PC-9 (cell line): ENCODE data around the gene RHOXF1. TPM values are rescaled to one million over a fixed set of nuclear protein-coding genes. Genes with fewer than 3 reads are reported as not detected.
"Not testable (repeated sequence)": the region's sequence is repeated elsewhere in the genome, so short reads cannot be mapped to it uniquely, and the experiment has no call there.

Experiments used
- BruUV-seq: library from RNA; stranded (reverse); fragments of 400-500 nt; replicated peaks from 2 replicates; lab custom pipeline; 2021; lab: Mats Ljungman, UMichigan
- CTCF ChIA-PET: fragments of 300-600 bp; sonication (Branson Sonifier 250); formaldehyde crosslinking; loops from one replicate; lab custom pipeline; 2022; ENCODE audit warnings: antibody characterized with exemption; lab: Charles Lee
- POLR2A ChIA-PET: fragments of 300-600 bp; sonication (Branson Sonifier 250); formaldehyde crosslinking; loops from one replicate; lab custom pipeline; 2022; ENCODE audit warnings: antibody characterized with exemption; ENCODE audit not compliant: unreplicated experiment; lab: Charles Lee
- DNase-seq, 2 experiments: peaks; one replicate each; pipeline versions ENCODE4 v3.0.0 to v3.0.0-alpha.2; 2015 to 2022; ENCODE audit warnings: mixed read lengths in 1 of 2
- H2AFZ ChIP-seq: fragments of 200-600 bp; sonication (generic); 2 replicates; pipeline ENCODE4 v1.8.1; 2017; ENCODE audit warnings: antibody characterized with exemption
- H3F3A ChIP-seq: fragments of 200-600 bp; sonication (generic); 2 replicates; pipeline ENCODE4 v1.8.1; 2017; ENCODE audit warnings: antibody characterized with exemption, mild to moderate bottlenecking, low read depth; ENCODE audit not compliant: insufficient read depth
- H3K27ac ChIP-seq: fragments of 200-600 bp; sonication (generic); 2 replicates; pipeline ENCODE4 v1.6.1; 2016; ENCODE audit warnings: mixed run types
- H3K27me3 ChIP-seq: fragments of 200-600 bp; sonication (generic); 2 replicates; pipeline ENCODE4 v1.6.1; 2016; ENCODE audit warnings: low read depth, mixed run types; ENCODE audit not compliant: insufficient read depth
- H3K36me3 ChIP-seq: fragments of 200-600 bp; sonication (generic); 2 replicates; pipeline ENCODE4 v1.6.1; 2016; ENCODE audit warnings: low read depth, mixed run types
- H3K4me1 ChIP-seq: fragments of 200-600 bp; sonication (generic); replicated peaks from 2 replicates; pipeline ENCODE4 v1.6.1; 2016; ENCODE audit warnings: mixed run types; ENCODE audit not compliant: insufficient read depth
- H3K4me2 ChIP-seq: fragments of 200-600 bp; sonication (generic); 2 replicates; pipeline ENCODE4 v1.6.1; 2017; ENCODE audit warnings: mixed run types
- H3K4me3 ChIP-seq: fragments of 200-600 bp; sonication (generic); 2 replicates; pipeline ENCODE4 v1.6.1; 2016; ENCODE audit warnings: mixed run types
- H3K79me2 ChIP-seq: fragments of 200-600 bp; sonication (generic); 2 replicates; pipeline ENCODE4 v1.6.1; 2017; ENCODE audit warnings: low read depth, mixed run types
- H3K9me2 ChIP-seq: fragments of 200-600 bp; sonication (generic); 2 replicates; pipeline ENCODE4 v1.8.1; 2017; ENCODE audit warnings: mild to moderate bottlenecking; ENCODE audit not compliant: insufficient read depth
- H3K9me3 ChIP-seq: fragments of 200-600 bp; sonication (generic); 2 replicates; pipeline ENCODE4 v1.8.1; 2016; ENCODE audit warnings: low read depth; ENCODE audit not compliant: insufficient read depth
- H4K20me1 ChIP-seq: fragments of 200-600 bp; sonication (generic); 2 replicates; pipeline ENCODE4 v1.8.1; 2017; ENCODE audit not compliant: insufficient read depth
- EZH2 ChIP-seq: fragments of 200-600 bp; sonication (generic); IDR thresholded peaks from 2 replicates; pipeline ENCODE4 v1.8.0; 2017; ENCODE audit warnings: antibody characterized with exemption, low read depth
- intact Hi-C: fragments of 100-400 bp; cut with micrococcal nuclease; formaldehyde crosslinking; loops from one replicate; pipeline ENCODE4 v1.10.0; 2022; ENCODE audit not compliant: unreplicated experiment
- total RNA-seq: library from RNA; stranded (reverse); gene quantifications from 2 replicates; pipeline ENCODE4 v1.2.3, GENCODE V29; 2021
- TF ChIP-seq, protein P1 (sequence below): fragments of 200-600 bp; sonication (generic); conservative IDR thresholded peaks from 2 replicates; pipeline ENCODE4 v1.6.1; 2017; ENCODE audit warnings: mixed run types, antibody characterized with exemption, mild to moderate bottlenecking, moderate library complexity

The RHOXF1 gene
- total RNA-seq, 1 experiment from 2014 or later: 0.81 TPM

DNA sequence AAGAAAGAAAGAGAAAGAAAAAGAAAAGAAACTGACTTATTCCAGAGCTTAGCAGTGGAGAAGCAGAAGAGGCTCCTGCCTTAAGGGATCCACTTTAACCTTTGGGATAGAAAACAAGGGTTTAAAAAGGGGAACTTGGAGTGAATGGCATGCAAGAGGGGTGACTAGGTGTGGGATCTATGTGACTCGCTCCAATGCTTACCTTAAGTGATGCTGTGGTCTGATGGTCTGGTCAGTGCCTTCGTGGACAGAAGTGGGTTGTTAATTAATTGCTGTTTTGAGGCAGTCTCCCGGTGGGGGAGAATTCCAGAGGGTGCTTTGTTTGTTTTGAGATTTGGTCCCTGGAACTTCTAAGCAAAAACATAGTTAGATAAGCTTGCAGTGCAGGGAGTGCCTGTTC is 21.1 kb upstream of the RHOXF1 start:
- Histone ChIP-seq H3K4me1 (no peaks in the 10 kb centered on the region), H3K27ac (no peak overlapping the region), H2AFZ (no peak overlapping the region), H4K20me1 (no peaks in the 10 kb centered on the region), H3K4me2 (no peak overlapping the region), H3F3A (no peaks in the 10 kb centered on the region; the same call in 1 of the 2 replicates), H3K9me2 (no peaks in the 10 kb centered on the region), H3K36me3 (no peaks in the 10 kb centered on the region), H3K79me2 (no peaks in the 10 kb centered on the region), H3K9me3 (no peaks in the 10 kb centered on the region), H3K27me3 (no peaks in the 10 kb centered on the region), H3K4me3 (no peak overlapping the region)
- ChIA-PET CTCF (no interaction called here), POLR2A (interaction anchor here (0.7 kb wide), 1 partner anchor 280 kb away, joined by 5 read pairs; no protein-coding TSS in a partner anchor)
- TF ChIP-seq, protein P1, sequence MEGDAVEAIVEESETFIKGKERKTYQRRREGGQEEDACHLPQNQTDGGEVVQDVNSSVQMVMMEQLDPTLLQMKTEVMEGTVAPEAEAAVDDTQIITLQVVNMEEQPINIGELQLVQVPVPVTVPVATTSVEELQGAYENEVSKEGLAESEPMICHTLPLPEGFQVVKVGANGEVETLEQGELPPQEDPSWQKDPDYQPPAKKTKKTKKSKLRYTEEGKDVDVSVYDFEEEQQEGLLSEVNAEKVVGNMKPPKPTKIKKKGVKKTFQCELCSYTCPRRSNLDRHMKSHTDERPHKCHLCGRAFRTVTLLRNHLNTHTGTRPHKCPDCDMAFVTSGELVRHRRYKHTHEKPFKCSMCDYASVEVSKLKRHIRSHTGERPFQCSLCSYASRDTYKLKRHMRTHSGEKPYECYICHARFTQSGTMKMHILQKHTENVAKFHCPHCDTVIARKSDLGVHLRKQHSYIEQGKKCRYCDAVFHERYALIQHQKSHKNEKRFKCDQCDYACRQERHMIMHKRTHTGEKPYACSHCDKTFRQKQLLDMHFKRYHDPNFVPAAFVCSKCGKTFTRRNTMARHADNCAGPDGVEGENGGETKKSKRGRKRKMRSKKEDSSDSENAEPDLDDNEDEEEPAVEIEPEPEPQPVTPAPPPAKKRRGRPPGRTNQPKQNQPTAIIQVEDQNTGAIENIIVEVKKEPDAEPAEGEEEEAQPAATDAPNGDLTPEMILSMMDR: no peak
- no peak for TF ChIP-seq EZH2
- DNase-seq: no peak
- BruUV-seq: no TSS peak
- intact Hi-C loops: no loop called here

DNA sequence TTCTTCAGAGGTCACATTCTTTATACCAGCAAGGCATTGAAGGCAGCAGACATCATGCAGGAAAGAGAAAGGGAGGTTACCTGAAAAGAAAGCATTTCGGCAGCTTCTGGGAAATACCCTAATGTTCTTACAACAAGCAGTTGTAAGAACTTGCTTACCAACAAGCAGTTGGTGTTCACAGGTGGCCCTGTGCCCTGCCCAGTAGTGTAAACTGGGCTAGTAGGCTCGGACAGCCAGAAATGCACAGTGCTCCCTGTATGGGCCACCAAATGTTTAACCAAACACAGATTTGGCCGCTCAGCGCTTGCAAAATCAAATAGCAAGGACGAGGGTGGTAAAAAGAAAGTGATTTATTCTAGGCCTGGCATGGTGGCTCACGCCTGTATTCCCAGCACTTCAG is 20.4 kb upstream of the RHOXF1 start:
- ChIA-PET POLR2A (interaction anchor here (0.7 kb wide), 1 partner anchor 279 kb away, joined by 5 read pairs; no protein-coding TSS in a partner anchor), CTCF (no interaction called here)
- no peak overlapping the region for H2AFZ ChIP-seq
- H3F3A ChIP-seq: no peaks in the 10 kb centered on the region; the same call in 1 of the 2 replicates
- intact Hi-C loops: no loop called here
- H3K79me2 ChIP-seq: no peaks in the 10 kb centered on the region
- no peaks in the 10 kb centered on the region for H3K9me3 ChIP-seq
- no peaks in the 10 kb centered on the region for H4K20me1 ChIP-seq
- no peak overlapping the region for H3K4me3 ChIP-seq
- no peaks in the 10 kb centered on the region for H3K9me2 ChIP-seq
- H3K27ac ChIP-seq: no peak overlapping the region
- no peak overlapping the region for H3K4me2 ChIP-seq
- BruUV-seq: no TSS peak
- no peak for TF ChIP-seq EZH2
- TF ChIP-seq, protein P1: no peak
- H3K4me1 ChIP-seq: no peaks in the 10 kb centered on the region
- H3K36me3 ChIP-seq: no peaks in the 10 kb centered on the region
- DNase-seq: no peak
- no peaks in the 10 kb centered on the region for H3K27me3 ChIP-seq

DNA sequence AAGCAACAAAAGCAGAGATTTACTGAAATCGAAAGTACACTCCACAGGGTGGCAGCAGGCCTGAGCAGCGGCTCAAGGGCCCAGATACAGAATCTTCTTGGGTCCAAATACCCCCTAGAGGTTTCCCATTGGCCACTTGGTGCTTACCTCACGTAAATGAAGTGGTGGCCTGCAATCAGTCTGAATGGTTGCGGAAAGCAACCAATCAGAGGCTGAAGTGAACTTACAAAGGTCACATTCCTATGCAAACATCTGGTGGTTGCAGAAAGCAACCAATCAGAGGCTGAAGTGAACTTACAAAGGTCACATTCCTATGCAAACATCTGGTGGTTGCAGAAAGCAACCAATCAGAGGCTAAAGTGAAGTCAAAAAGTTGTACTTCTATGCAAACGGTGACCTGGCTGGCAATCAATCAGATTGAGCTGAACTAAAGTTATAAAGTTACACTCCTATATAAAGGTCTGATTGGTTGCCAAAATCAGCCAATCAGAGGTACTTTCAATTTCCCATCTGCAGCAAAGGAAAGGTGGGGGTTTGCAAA is 12.7 kb upstream of the RHOXF1 start:
- POLR2A ChIA-PET, intact Hi-C loops, H3K27ac ChIP-seq, H3K36me3 ChIP-seq, DNase-seq, H3K27me3 ChIP-seq, CTCF ChIA-PET, H4K20me1 ChIP-seq, H2AFZ ChIP-seq, H3K9me3 ChIP-seq, H3K79me2 ChIP-seq, BruUV-seq, H3K4me3 ChIP-seq, H3K9me2 ChIP-seq, H3K4me2 ChIP-seq, H3F3A ChIP-seq, H3K4me1 ChIP-seq: not testable (repeated sequence)

DNA sequence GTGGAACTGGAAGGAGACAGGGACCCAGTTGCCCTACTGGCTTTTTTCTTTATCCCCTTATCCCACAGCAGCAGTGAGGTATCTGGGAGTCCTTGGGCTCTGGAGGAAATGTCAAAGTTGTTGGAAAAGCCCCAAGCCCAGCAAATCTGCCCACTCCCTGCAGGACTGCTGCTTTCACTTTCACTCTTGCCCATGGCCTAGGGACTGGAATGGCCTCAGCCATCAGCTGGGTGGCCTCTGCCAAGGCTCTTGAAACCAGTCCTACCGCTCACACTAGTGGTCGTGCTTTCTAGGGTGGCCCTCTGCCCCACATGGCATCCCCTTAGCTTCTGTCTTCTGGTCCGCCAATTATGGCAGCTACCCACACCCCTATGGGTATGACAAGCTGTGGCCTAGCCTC is 9.7 kb upstream of the RHOXF1 start:
- Histone ChIP-seq H3K27ac (no peak overlapping the region), H3K79me2 (no peaks in the 10 kb centered on the region), H3K4me3 (no peak overlapping the region), H3K4me2 (no peak overlapping the region), H3K9me3 (no peaks in the 10 kb centered on the region), H3F3A (no peaks in the 10 kb centered on the region), H3K4me1 (no peaks in the 10 kb centered on the region), H2AFZ (no peak overlapping the region), H3K27me3 (no peaks in the 10 kb centered on the region), H3K9me2 (no peaks in the 10 kb centered on the region), H4K20me1 (no peaks in the 10 kb centered on the region), H3K36me3 (no peaks in the 10 kb centered on the region)
- TF ChIP-seq, protein P1: no peak
- no peak for TF ChIP-seq EZH2
- ChIA-PET POLR2A (no interaction called here), CTCF (no interaction called here)
- DNase-seq: no peak
- BruUV-seq: no TSS peak
- intact Hi-C loops: no loop called here
